IMR-90 (cell line): Measurements from ENCODE around the gene TIAM1. TPM values are rescaled to one million over a fixed set of nuclear protein-coding genes. Genes with fewer than 3 reads are reported as not detected.

Experiments
- ATAC-seq: fragments of 200-7000 bp; cut with Tn5 transposase; 2 replicates; pipeline ENCODE4 v1.9.1; 2020; ENCODE audit warnings: low read depth, mild to moderate bottlenecking, moderate library complexity
- BruUV-seq: library from RNA; stranded (reverse); fragments of 400-500 nt; replicated peaks from 2 replicates; lab custom pipeline; 2021; lab: Mats Ljungman, UMichigan
- CTCF ChIA-PET: fragments of 300-600 bp; formaldehyde crosslinking; extraction: SDS; loops from one replicate; lab custom pipeline; 2021; ENCODE audit warnings: antibody characterized with exemption; lab: Yijun Ruan, JAX
- POLR2A ChIA-PET: fragments of 300-600 bp; sonication (Branson Sonifier 250); formaldehyde crosslinking; loops from one replicate; lab custom pipeline; 2022; ENCODE audit warnings: antibody characterized with exemption; ENCODE audit not compliant: unreplicated experiment; lab: Charles Lee
- DNase-seq: peaks from one replicate; pipeline ENCODE4 v3.0.0; 2013
- H2AFZ ChIP-seq: replicated peaks from 2 replicates; pipeline ENCODE3; 2013; ENCODE audit warnings: low read length, mild to moderate bottlenecking; ENCODE audit not compliant: poor library complexity
- H2AK5ac ChIP-seq: 2 replicates; pipeline ENCODE4 v1.6.1; 2013; ENCODE audit warnings: low read depth, low read length, inconsistent platforms
- H2AK9ac ChIP-seq: replicated peaks from 2 replicates; pipeline ENCODE3; 2013; ENCODE audit warnings: mild to moderate bottlenecking, low read depth, low read length, moderate library complexity; ENCODE audit not compliant: poor library complexity
- H2BK120ac ChIP-seq: 2 replicates; pipeline ENCODE4 v1.6.1; 2013; ENCODE audit warnings: low read depth, low read length, inconsistent platforms
- H2BK15ac ChIP-seq: 3 replicates; pipeline ENCODE4 v1.6.1; 2013; ENCODE audit warnings: low read depth, low read length, inconsistent platforms
- H2BK20ac ChIP-seq: 2 replicates; pipeline ENCODE4 v1.6.1; 2013; ENCODE audit warnings: low read depth, mild to moderate bottlenecking, inconsistent platforms, low read length, moderate library complexity
- H2BK5ac ChIP-seq: 2 replicates; pipeline ENCODE4 v1.6.1; 2013; ENCODE audit warnings: mild to moderate bottlenecking, low read depth, low read length, inconsistent platforms; ENCODE audit not compliant: poor library complexity, severe bottlenecking
- H3K14ac ChIP-seq: replicated peaks from 2 replicates; pipeline ENCODE4 v1.6.1; 2013; ENCODE audit warnings: low read depth, low read length, inconsistent platforms
- H3K18ac ChIP-seq: 2 replicates; pipeline ENCODE4 v1.6.1; 2013; ENCODE audit warnings: low read depth, low read length, control low read depth
- H3K23ac ChIP-seq: 2 replicates; pipeline ENCODE4 v1.6.1; 2013; ENCODE audit warnings: low read depth, low read length, inconsistent platforms
- H3K27ac ChIP-seq: 2 replicates; pipeline ENCODE4 v1.5.1; 2013; ENCODE audit warnings: mild to moderate bottlenecking, control low read depth, low read length; ENCODE audit not compliant: insufficient read depth
- H3K27me3 ChIP-seq: 2 replicates; pipeline ENCODE4 v1.6.1; 2013; ENCODE audit warnings: low read length; ENCODE audit not compliant: control insufficient read depth, insufficient read depth
- H3K36me3 ChIP-seq: 2 replicates; pipeline ENCODE4 v1.6.1; 2013; ENCODE audit warnings: low read length, mixed read lengths; ENCODE audit not compliant: control insufficient read depth, insufficient read depth
- H3K4ac ChIP-seq: 2 replicates; pipeline ENCODE4 v1.6.1; 2013; ENCODE audit warnings: low read depth, low read length, inconsistent platforms
- H3K4me1 ChIP-seq: 2 replicates; pipeline ENCODE4 v1.6.1; 2013; ENCODE audit warnings: low read length, mixed read lengths; ENCODE audit not compliant: control insufficient read depth, insufficient read depth
- H3K4me2 ChIP-seq: 2 replicates; pipeline ENCODE4 v1.6.1; 2013; ENCODE audit warnings: low read depth, mild to moderate bottlenecking, control low read depth, low read length, moderate library complexity
- H3K4me3 ChIP-seq: 2 replicates; pipeline ENCODE4 v1.5.1; 2013; ENCODE audit warnings: low read depth, mild to moderate bottlenecking, control low read depth, low read length, moderate library complexity; ENCODE audit not compliant: insufficient read depth
- H3K56ac ChIP-seq: 2 replicates; pipeline ENCODE4 v1.6.1; 2013; ENCODE audit warnings: low read length, inconsistent platforms; ENCODE audit not compliant: insufficient read depth; ENCODE audit errors: extremely low read depth
- H3K79me1 ChIP-seq, 2 experiments: 2 replicates each; pipeline ENCODE4 v1.6.1; 2013; ENCODE audit warnings: low read length in 2 of 2, inconsistent platforms in 1 of 2, low read depth in 1 of 2
- H3K9ac ChIP-seq: 2 replicates; pipeline ENCODE4 v1.6.1; 2013; ENCODE audit warnings: low read depth, low read length, control low read depth
- H3K9me1 ChIP-seq: 2 replicates; pipeline ENCODE4 v1.6.1; 2013; ENCODE audit warnings: low read length, inconsistent platforms; ENCODE audit not compliant: insufficient read depth
- H3K9me3 ChIP-seq: 2 replicates; pipeline ENCODE4 v1.6.1; 2013; ENCODE audit warnings: low read length; ENCODE audit not compliant: control insufficient read depth, insufficient read depth
- H4K20me1 ChIP-seq: 2 replicates; pipeline ENCODE4 v1.6.1; 2013; ENCODE audit warnings: low read length, inconsistent platforms; ENCODE audit not compliant: insufficient read depth
- H4K5ac ChIP-seq: 2 replicates; pipeline ENCODE4 v1.6.1; 2013; ENCODE audit warnings: mild to moderate bottlenecking, low read depth, low read length, control low read depth
- H4K8ac ChIP-seq, 2 experiments: 2 replicates each; pipeline ENCODE4 v1.6.1; 2013; ENCODE audit warnings: low read depth in 2 of 2, low read length in 2 of 2, control low read depth in 1 of 2, inconsistent platforms in 1 of 2
- H4K91ac ChIP-seq: 2 replicates; pipeline ENCODE4 v1.6.1; 2013; ENCODE audit warnings: low read depth, low read length, inconsistent platforms; ENCODE audit not compliant: insufficient read depth
- BHLHE40 ChIP-seq: fragments of 150-350 bp; IDR thresholded peaks from 2 replicates; pipeline ENCODE4 v1.6.1; 2016; ENCODE audit warnings: mild to moderate bottlenecking, low read depth, low read length
- CTCF ChIP-seq: conservative IDR thresholded peaks from 2 replicates; pipeline ENCODE4 v1.5.1; 2012; ENCODE audit warnings: mild to moderate bottlenecking, low read depth, low read length, improper control_type of control experiment
- MAFK ChIP-seq: IDR thresholded peaks from 2 replicates; pipeline ENCODE4 v1.6.1; 2012; ENCODE audit warnings: low read depth, low read length, improper control_type of control experiment
- MXI1 ChIP-seq: IDR thresholded peaks from 2 replicates; pipeline ENCODE4 v1.6.1; 2012; ENCODE audit warnings: low read depth, mild to moderate bottlenecking, low read length, moderate library complexity, borderline replicate concordance
- NFE2L2 ChIP-seq: fragments of 150-350 bp; IDR thresholded peaks from 2 replicates; pipeline ENCODE4 v1.6.1; 2016; ENCODE audit warnings: low read depth, mild to moderate bottlenecking, low read length
- USF2 ChIP-seq: fragments of 150-350 bp; IDR thresholded peaks from 2 replicates; pipeline ENCODE4 v1.6.1; 2017; ENCODE audit warnings: mild to moderate bottlenecking, antibody characterized with exemption, low read length, low read depth
- WGBS, 2 experiments: methylation state at CpG; one replicate each; pipeline versions ENCODE4 v1.1.5 to v1.1.7; 2013; ENCODE audit warnings: missing lambda C conversion rate in 2 of 2; ENCODE audit not compliant: insufficient read length in 1 of 2; ENCODE audit errors: extremely low coverage in 2 of 2; 5-methylcytosine and 5-hydroxymethylcytosine counted together
- dilution Hi-C: fragments of 300-500 bp; cut with HindIII; formaldehyde crosslinking; loops from one replicate; pipeline ENCODE4 v1.14.3; 2018; ENCODE audit warnings: low sequenced_read_pairs; ENCODE audit not compliant: unreplicated experiment
- in situ Hi-C: fragments of 300-500 bp; cut with MboI; formaldehyde crosslinking; loops from 3 replicates; pipeline ENCODE4 v1.14.3; 2019; ENCODE audit warnings: low sequenced_read_pairs, inconsistent platforms, mixed read lengths
- intact Hi-C: fragments of 100-400 bp; cut with micrococcal nuclease; formaldehyde crosslinking; loops from 2 replicates; pipeline ENCODE4 v1.10.0; 2022
- polyA plus RNA-seq, 3 experiments: library from polyadenylated mRNA; depleted of rRNA; stranded (reverse); fragments of >200 nt; gene quantifications; 2 replicates each; pipeline ENCODE4 v1.2.3, GENCODE V29; 2012; ENCODE audit warnings: low replicate concordance in 1 of 3
- total RNA-seq: library from RNA; depleted of rRNA; stranded (reverse); fragments of >200 nt; gene quantifications from 2 replicates; pipeline ENCODE4 v1.2.3, GENCODE V29; 2012

TIAM1 gene
- total and polyA plus RNA-seq, 2 of the 4 experiments (the other 2 are of a cell fraction): 2.9 to 9.3 TPM

GRCh38 chr21:31173881-31174555 is 170.0 kb downstream of the TIAM1 start:
- no peaks in the 10 kb centered on the region for H4K20me1 ChIP-seq
- no peaks in the 10 kb centered on the region for H3K4me1 ChIP-seq
- no peak overlapping the region for H4K5ac ChIP-seq
- CTCF ChIA-PET: interaction anchor here (0.9 to 1.7 kb wide), 2 partner anchors 65 to 407 kb away, joined by 3 to 6 read pairs; no protein-coding TSS in a partner anchor
- H2AK5ac ChIP-seq: no peak overlapping the region
- H2AFZ ChIP-seq: peak overlapping the region; percentile 77
- DNase-seq: no peak
- H2BK120ac ChIP-seq: no peak overlapping the region
- no peak overlapping the region for H3K9ac ChIP-seq
- H3K4me3 ChIP-seq: no peak overlapping the region
- H3K9me1 ChIP-seq: no peaks in the 10 kb centered on the region
- peak overlapping the region; percentile 76 for H2AK9ac ChIP-seq
- no peak overlapping the region for H4K91ac ChIP-seq
- H3K14ac ChIP-seq: no peak overlapping the region
- H3K79me1 ChIP-seq: no peaks in the 10 kb centered on the region
- H3K18ac ChIP-seq: no peak overlapping the region
- H2BK20ac ChIP-seq: no peak overlapping the region
- H2BK15ac ChIP-seq: no peak overlapping the region
- POLR2A ChIA-PET: no interaction called here
- no peaks in the 10 kb centered on the region for H3K36me3 ChIP-seq
- ATAC-seq: no peak; the same call in 1 of the 2 replicates
- 52% methylated on average over 10 of the region's 25 CpGs; no CpG with 5 or more reads in 1 of the 2 experiments for WGBS, 2 experiments
- no peak overlapping the region for H3K56ac ChIP-seq
- in situ Hi-C loops (no loop called here), dilution Hi-C loops (no loop called here), intact Hi-C loops (no loop called here)
- no peak overlapping the region for H3K4ac ChIP-seq
- no peak overlapping the region for H4K8ac ChIP-seq
- no TSS peak for BruUV-seq
- TF ChIP-seq USF2 (no peak), NFE2L2 (no peak), CTCF (no peak), BHLHE40 (no peak), MXI1 (no peak), MAFK (no peak)
- no peak overlapping the region for H3K23ac ChIP-seq
- H3K9me3 ChIP-seq: no peaks in the 10 kb centered on the region
- H2BK5ac ChIP-seq: no peak overlapping the region
- no peaks in the 10 kb centered on the region for H3K27me3 ChIP-seq
- H3K4me2 ChIP-seq: no peak overlapping the region
- H3K27ac ChIP-seq: no peak overlapping the region
